ENCODE data around the gene OR10J5. TPM values are rescaled to one million over a fixed set of nuclear protein-coding genes. Genes with fewer than 3 reads are reported as not detected.
"Not testable (repeated sequence)": the region's sequence is repeated elsewhere in the genome, so short reads cannot be mapped to it uniquely, and the experiment has no call there.

Gene OR10J5
- total and polyA plus RNA-seq, 2 experiments from 2014 or later = not detected

DNA sequence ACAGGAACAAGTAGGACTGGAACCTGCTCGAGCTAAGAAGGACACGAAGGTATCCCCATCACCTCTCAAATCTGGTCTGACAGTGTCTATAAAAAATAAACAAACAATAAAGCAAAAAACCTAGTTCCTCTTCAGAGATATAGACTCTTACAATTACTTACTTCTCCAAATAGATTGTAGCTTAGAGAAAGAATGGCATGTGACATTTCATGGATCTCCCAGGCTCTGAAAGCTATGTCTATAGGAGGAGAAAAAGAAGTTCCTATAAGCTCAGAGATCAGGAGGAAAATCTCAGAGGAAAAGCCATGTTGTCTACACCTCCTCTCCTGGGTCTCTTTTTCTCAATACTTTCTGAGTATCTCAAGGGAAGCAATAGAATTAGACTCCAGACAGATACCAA, 12.3 kb upstream of the OR10J5 start:
- Histone ChIP-seq H3K27me3 (no peaks in the 10 kb centered on the region), H3K9me3 (ENCODE audit: low read depth) (peaks cover 2% of the 10 kb centered on the region), H4K20me1 (ENCODE audit: insufficient read depth, poor library complexity, severe bottlenecking) (no peaks in the 10 kb centered on the region), H2AFZ (no peak overlapping the region), H3K36me3 (replicated peaks; ENCODE audit: insufficient read depth, low read depth) (no peaks in the 10 kb centered on the region), H3K79me2 (no peaks in the 10 kb centered on the region), H3K9me2 (replicated peaks; ENCODE audit: insufficient read depth) (no peaks in the 10 kb centered on the region), H3K4me3 (no peak overlapping the region), H3K27ac (no peak overlapping the region), H3K4me1 (ENCODE audit: insufficient read depth) (no peaks in the 10 kb centered on the region), H3K4me2 (no peak overlapping the region)
- no peak for DNase-seq (ENCODE audit: low spot score)
- 43% methylated on average over 2 of the region's 2 CpGs for WGBS (ENCODE audit: low lambda C conversion rate, missing lambda C conversion rate)
- TF ChIP-seq EZH2 (IDR thresholded peaks at IDR 0.05; ENCODE audit: borderline replicate concordance) (no peak), EZH2phosphoT487 (IDR thresholded peaks at IDR 0.05; ENCODE audit: low read depth, severe bottlenecking, unreplicated experiment) (no peak)
- TF ChIP-seq, protein P1, sequence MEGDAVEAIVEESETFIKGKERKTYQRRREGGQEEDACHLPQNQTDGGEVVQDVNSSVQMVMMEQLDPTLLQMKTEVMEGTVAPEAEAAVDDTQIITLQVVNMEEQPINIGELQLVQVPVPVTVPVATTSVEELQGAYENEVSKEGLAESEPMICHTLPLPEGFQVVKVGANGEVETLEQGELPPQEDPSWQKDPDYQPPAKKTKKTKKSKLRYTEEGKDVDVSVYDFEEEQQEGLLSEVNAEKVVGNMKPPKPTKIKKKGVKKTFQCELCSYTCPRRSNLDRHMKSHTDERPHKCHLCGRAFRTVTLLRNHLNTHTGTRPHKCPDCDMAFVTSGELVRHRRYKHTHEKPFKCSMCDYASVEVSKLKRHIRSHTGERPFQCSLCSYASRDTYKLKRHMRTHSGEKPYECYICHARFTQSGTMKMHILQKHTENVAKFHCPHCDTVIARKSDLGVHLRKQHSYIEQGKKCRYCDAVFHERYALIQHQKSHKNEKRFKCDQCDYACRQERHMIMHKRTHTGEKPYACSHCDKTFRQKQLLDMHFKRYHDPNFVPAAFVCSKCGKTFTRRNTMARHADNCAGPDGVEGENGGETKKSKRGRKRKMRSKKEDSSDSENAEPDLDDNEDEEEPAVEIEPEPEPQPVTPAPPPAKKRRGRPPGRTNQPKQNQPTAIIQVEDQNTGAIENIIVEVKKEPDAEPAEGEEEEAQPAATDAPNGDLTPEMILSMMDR (IDR thresholded peaks at IDR 0.05; ENCODE audit: poor library complexity) = no peak

DNA sequence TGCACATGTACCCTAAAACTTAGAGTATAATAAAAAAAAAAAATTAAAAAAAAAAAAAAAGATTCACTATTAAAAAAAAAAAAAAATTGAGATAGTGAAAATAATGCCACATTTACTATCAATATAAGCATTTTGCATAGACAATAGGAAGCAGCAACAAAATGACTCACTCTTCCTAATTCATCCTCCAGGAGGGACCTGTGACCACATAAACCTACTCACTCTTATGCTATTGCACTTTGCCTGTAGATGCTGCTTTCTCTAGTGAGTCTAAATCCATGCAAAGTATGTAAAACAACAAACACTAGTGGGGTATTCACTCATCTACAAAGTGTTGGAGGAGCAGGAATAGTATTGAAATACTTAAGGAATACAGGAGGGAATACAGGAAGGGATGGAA, 2.9 kb downstream of the OR10J5 start:
- H3K27me3 ChIP-seq = no peaks in the 10 kb centered on the region
- no peak overlapping the region for H3K4me3 ChIP-seq
- H3K36me3 ChIP-seq (replicated peaks; ENCODE audit: insufficient read depth, low read depth) = no peaks in the 10 kb centered on the region
- no peak overlapping the region for H3K4me2 ChIP-seq
- no peaks in the 10 kb centered on the region for H3K79me2 ChIP-seq
- H3K4me1 ChIP-seq (ENCODE audit: insufficient read depth) = no peaks in the 10 kb centered on the region
- no peaks in the 10 kb centered on the region for H4K20me1 ChIP-seq (ENCODE audit: insufficient read depth, poor library complexity, severe bottlenecking)
- TF ChIP-seq EZH2phosphoT487 (IDR thresholded peaks at IDR 0.05; ENCODE audit: low read depth, severe bottlenecking, unreplicated experiment) = no peak
- TF ChIP-seq, protein P1 (IDR thresholded peaks at IDR 0.05; ENCODE audit: poor library complexity) = no peak
- TF ChIP-seq EZH2 (IDR thresholded peaks at IDR 0.05; ENCODE audit: borderline replicate concordance) = no peak
- no peak overlapping the region for H3K27ac ChIP-seq
- H3K9me2 ChIP-seq (replicated peaks; ENCODE audit: insufficient read depth) = no peaks in the 10 kb centered on the region
- H2AFZ ChIP-seq = no peak overlapping the region
- DNase-seq (ENCODE audit: low spot score) = no peak
- no peaks in the 10 kb centered on the region for H3K9me3 ChIP-seq (ENCODE audit: low read depth)

DNA sequence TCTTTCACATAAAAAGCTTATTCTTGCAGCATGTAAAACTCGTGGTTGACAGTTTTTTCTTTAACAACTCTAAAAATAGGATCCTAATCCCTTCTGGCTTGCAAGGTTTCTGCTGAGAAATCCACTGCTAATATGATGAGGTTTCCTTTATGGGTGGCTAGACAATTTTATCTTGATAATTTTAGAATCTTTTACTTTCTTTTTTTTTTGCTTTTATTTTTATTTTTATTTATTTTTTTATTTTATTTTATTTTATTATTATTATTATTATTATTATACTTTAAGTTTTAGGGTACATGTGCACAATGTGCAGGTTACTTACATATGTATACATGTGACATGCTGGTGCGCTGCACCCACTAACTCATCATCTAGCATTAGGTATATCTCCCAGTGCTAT, 11.0 kb downstream of the OR10J5 start:
- H3K4me2 ChIP-seq; H3K4me3 ChIP-seq; DNase-seq (ENCODE audit: low spot score); H3K27ac ChIP-seq; H3K4me1 ChIP-seq (ENCODE audit: insufficient read depth); H3K27me3 ChIP-seq; H2AFZ ChIP-seq; H3K79me2 ChIP-seq; H3K36me3 ChIP-seq (replicated peaks; ENCODE audit: insufficient read depth, low read depth); H3K9me3 ChIP-seq (ENCODE audit: low read depth); H4K20me1 ChIP-seq (ENCODE audit: insufficient read depth, poor library complexity, severe bottlenecking); H3K9me2 ChIP-seq (replicated peaks; ENCODE audit: insufficient read depth): not testable (repeated sequence)
- WGBS (ENCODE audit: low lambda C conversion rate, missing lambda C conversion rate) = 60% methylated on average over 2 of the region's 2 CpGs

DNA sequence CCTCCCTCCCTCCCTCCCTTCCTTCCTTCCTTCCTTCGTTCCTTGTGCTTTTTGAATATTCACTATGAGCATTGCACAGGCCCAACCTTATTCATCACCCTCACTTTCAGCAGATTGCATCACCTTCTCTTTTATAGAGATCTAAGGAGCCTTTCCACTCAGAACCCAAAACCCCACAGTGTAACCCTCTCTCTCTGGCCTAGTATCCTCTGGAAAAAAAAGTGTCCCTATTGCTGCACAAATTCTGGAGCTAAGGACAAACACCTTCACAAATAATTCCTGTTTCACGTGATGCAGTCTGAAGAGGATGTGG, 25.6 kb downstream of the OR10J5 start:
- H3K4me3 ChIP-seq = no peak overlapping the region
- no peak for DNase-seq (ENCODE audit: low spot score)
- H3K9me2 ChIP-seq (replicated peaks; ENCODE audit: insufficient read depth) = no peaks in the 10 kb centered on the region
- H4K20me1 ChIP-seq (ENCODE audit: insufficient read depth, poor library complexity, severe bottlenecking) = no peaks in the 10 kb centered on the region
- TF ChIP-seq EZH2 (IDR thresholded peaks at IDR 0.05; ENCODE audit: borderline replicate concordance) = no peak
- no peak for TF ChIP-seq EZH2phosphoT487 (IDR thresholded peaks at IDR 0.05; ENCODE audit: low read depth, severe bottlenecking, unreplicated experiment)
- TF ChIP-seq, protein P1 (IDR thresholded peaks at IDR 0.05; ENCODE audit: poor library complexity) = no peak
- no peaks in the 10 kb centered on the region for H3K4me1 ChIP-seq (ENCODE audit: insufficient read depth)
- H3K79me2 ChIP-seq = no peaks in the 10 kb centered on the region
- no peaks in the 10 kb centered on the region for H3K36me3 ChIP-seq (replicated peaks; ENCODE audit: insufficient read depth, low read depth)
- H2AFZ ChIP-seq = no peak overlapping the region
- 21% methylated on average over 2 of the region's 2 CpGs for WGBS (ENCODE audit: low lambda C conversion rate, missing lambda C conversion rate)
- H3K4me2 ChIP-seq = no peak overlapping the region
- no peak overlapping the region for H3K27ac ChIP-seq
- no peaks in the 10 kb centered on the region for H3K27me3 ChIP-seq
- H3K9me3 ChIP-seq (ENCODE audit: low read depth) = no peaks in the 10 kb centered on the region
